8988T (cell line): ENCODE data around the gene SIGLEC8.
"Not testable (repeated sequence)": the region's sequence is repeated elsewhere in the genome, so short reads cannot be mapped to it uniquely, and the experiment has no call there.

ENCODE experiments used
- DNase-seq: peaks from one replicate; pipeline ENCODE4 v3.0.0; 2011

Gene SIGLEC8

GRCh38 chr19:51458051-51458645, at the start of gene SIGLEC8:
SIGLEC8 (minus strand) TSS chr19:51458454; CDS start chr19:51458387, 67 bp downstream.
- no peak for DNase-seq

GRCh38 chr19:51507640-51508058, 49.4 kb upstream of the SIGLEC8 start:
- no peak for DNase-seq

- no peak for DNase-seq
Observed at GRCh38 chr19:51507192-51507591, 48.9 kb upstream of the SIGLEC8 start.

- no peak for DNase-seq
Observed at GRCh38 chr19:51505904-51506303, 47.6 kb upstream of the SIGLEC8 start.

GRCh38 chr19:51503896-51504295, 45.6 kb upstream of the SIGLEC8 start:
- no peak for DNase-seq

- no peak for DNase-seq
Observed at GRCh38 chr19:51503286-51503817, 45.1 kb upstream of the SIGLEC8 start.

GRCh38 chr19:51501594-51502263, 43.5 kb upstream of the SIGLEC8 start, which contains the start of gene SIGLEC12:
SIGLEC12 (minus strand) TSS chr19:51501800; CDS start chr19:51501733, 67 bp downstream.
- DNase-seq = no peak

- not testable (repeated sequence) for DNase-seq
Observed at GRCh38 chr19:51500931-51501330, 42.7 kb upstream of the SIGLEC8 start.

- no peak for DNase-seq
Observed at GRCh38 chr19:51497666-51498065, 39.4 kb upstream of the SIGLEC8 start.

GRCh38 chr19:51493776-51494175, 35.5 kb upstream of the SIGLEC8 start:
- no peak for DNase-seq

GRCh38 chr19:51491586-51491985, 33.3 kb upstream of the SIGLEC8 start:
- no peak for DNase-seq

GRCh38 chr19:51490676-51491075, 32.4 kb upstream of the SIGLEC8 start:
- DNase-seq = no peak

GRCh38 chr19:51489113-51489512, 30.9 kb upstream of the SIGLEC8 start:
- DNase-seq = no peak

GRCh38 chr19:51488491-51488890, 30.2 kb upstream of the SIGLEC8 start:
- DNase-seq = no peak

- DNase-seq = no peak
Observed at GRCh38 chr19:51485960-51486660, 27.9 kb upstream of the SIGLEC8 start.

GRCh38 chr19:51480590-51480989, 22.3 kb upstream of the SIGLEC8 start:
- DNase-seq = no peak

GRCh38 chr19:51479531-51480331, 21.5 kb upstream of the SIGLEC8 start:
- no peak for DNase-seq

- no peak for DNase-seq
Observed at GRCh38 chr19:51478381-51479234, 20.4 kb upstream of the SIGLEC8 start, which contains the start of gene CEACAM18. CEACAM18 (plus strand) TSS chr19:51478539.

- no peak for DNase-seq
Observed at GRCh38 chr19:51477344-51477743, 19.1 kb upstream of the SIGLEC8 start.

GRCh38 chr19:51476164-51476563, 17.9 kb upstream of the SIGLEC8 start:
- no peak for DNase-seq

GRCh38 chr19:51473009-51473707, 14.9 kb upstream of the SIGLEC8 start:
- DNase-seq = peak; percentile 37
